Suppressor macrophage (primary cell): ENCODE measurements around the gene SALL1.

Source experiments
- DNase-seq, 4 experiments: peaks; one replicate each; pipeline ENCODE4 v3.0.0-alpha.2; 2020 to 2022

Gene SALL1

GRCh38 chr16:51110700-51111157 lies 40.3 kb downstream of the SALL1 start:
- DNase-seq = no peak

GRCh38 chr16:51109173-51109572 lies 41.9 kb downstream of the SALL1 start:
- no peak for DNase-seq

GRCh38 chr16:51107742-51108141 lies 43.3 kb downstream of the SALL1 start:
- DNase-seq = no peak

- DNase-seq = no peak
Measured at GRCh38 chr16:51106535-51106934, 44.5 kb downstream of the SALL1 start.

GRCh38 chr16:51103590-51103989 lies 47.5 kb downstream of the SALL1 start:
- no peak for DNase-seq

- no peak for DNase-seq
Measured at GRCh38 chr16:51097729-51098128, 53.3 kb downstream of the SALL1 start.

- DNase-seq = no peak
Measured at GRCh38 chr16:51095890-51096626, 55.0 kb downstream of the SALL1 start.

GRCh38 chr16:51095084-51095881 lies 55.8 kb downstream of the SALL1 start:
- DNase-seq = no peak

- no peak for DNase-seq
Measured at GRCh38 chr16:51093726-51094280, 57.3 kb downstream of the SALL1 start.
